Trophoblast cell (in vitro differentiated cells and primary cell): ENCODE measurements around the gene RIC8A.

ENCODE experiments used
- DNase-seq, 2 donors: peaks; one replicate each; pipeline ENCODE4 v3.0.0-alpha.2; 2016
- H2AFZ ChIP-seq: 2 replicates; pipeline ENCODE4 v1.6.1; 2013; ENCODE audit warnings: low read length, moderate library complexity, mild to moderate bottlenecking; ENCODE audit not compliant: insufficient read depth, poor library complexity
- H2AK5ac ChIP-seq: 2 replicates; pipeline ENCODE4 v1.6.1; 2013; ENCODE audit warnings: mild to moderate bottlenecking, low read length
- H2BK120ac ChIP-seq: 2 replicates; pipeline ENCODE4 v1.6.1; 2013; ENCODE audit warnings: low read length, mild to moderate bottlenecking, moderate library complexity; ENCODE audit not compliant: insufficient read depth, poor library complexity
- H2BK12ac ChIP-seq: 2 replicates; pipeline ENCODE4 v1.6.1; 2013; ENCODE audit warnings: mild to moderate bottlenecking, low read length, moderate library complexity
- H2BK5ac ChIP-seq: 2 replicates; pipeline ENCODE4 v1.6.1; 2013; ENCODE audit warnings: low read length, low read depth, moderate library complexity, mild to moderate bottlenecking; ENCODE audit not compliant: poor library complexity
- H3K14ac ChIP-seq: 2 replicates; pipeline ENCODE4 v1.6.1; 2013; ENCODE audit warnings: mild to moderate bottlenecking, low read length
- H3K18ac ChIP-seq: 2 replicates; pipeline ENCODE4 v1.6.1; 2013; ENCODE audit warnings: mild to moderate bottlenecking, low read length
- H3K23ac ChIP-seq: 2 replicates; pipeline ENCODE4 v1.6.1; 2013; ENCODE audit warnings: low read length
- H3K27ac ChIP-seq: 2 replicates; pipeline ENCODE4 v1.5.1; 2013; ENCODE audit warnings: low read depth, mild to moderate bottlenecking, inconsistent platforms, low read length, moderate library complexity
- H3K27me3 ChIP-seq: 2 replicates; pipeline ENCODE4 v1.6.1; 2013; ENCODE audit warnings: inconsistent platforms, mild to moderate bottlenecking, low read length, moderate library complexity; ENCODE audit not compliant: insufficient read depth
- H3K36me3 ChIP-seq, 2 experiments: 1 replicate in 1 of 2; 2 replicates in 1 of 2; pipeline ENCODE4 v1.6.1; 2013; ENCODE audit warnings: low read length in 2 of 2, mild to moderate bottlenecking in 2 of 2, moderate library complexity in 1 of 2; ENCODE audit not compliant: insufficient read depth in 2 of 2, control insufficient read depth in 1 of 2
- H3K4ac ChIP-seq: 2 replicates; pipeline ENCODE4 v1.6.1; 2013; ENCODE audit warnings: low read depth, mild to moderate bottlenecking, low read length, moderate library complexity
- H3K4me1 ChIP-seq, 2 experiments: 1 replicate in 1 of 2; 2 replicates in 1 of 2; pipeline ENCODE4 v1.6.1; 2013; ENCODE audit warnings: low read length in 2 of 2, mild to moderate bottlenecking in 2 of 2, moderate library complexity in 1 of 2; ENCODE audit not compliant: insufficient read depth in 2 of 2, control insufficient read depth in 1 of 2
- H3K4me2 ChIP-seq: 2 replicates; pipeline ENCODE4 v1.6.1; 2013; ENCODE audit warnings: inconsistent platforms, mild to moderate bottlenecking, low read length, moderate library complexity
- H3K4me3 ChIP-seq: 2 replicates; pipeline ENCODE4 v1.5.1; 2013; ENCODE audit warnings: mild to moderate bottlenecking, low read depth, low read length, inconsistent platforms
- H3K79me1 ChIP-seq: one replicate; pipeline ENCODE4 v1.6.1; 2013; ENCODE audit warnings: low read length
- H3K79me2 ChIP-seq: 2 replicates; pipeline ENCODE4 v1.6.1; 2013; ENCODE audit warnings: low read length, mild to moderate bottlenecking; ENCODE audit not compliant: control insufficient read depth, insufficient read depth, poor library complexity
- H3K9ac ChIP-seq: 2 replicates; pipeline ENCODE4 v1.6.1; 2013; ENCODE audit warnings: mild to moderate bottlenecking, low read length
- H3K9me3 ChIP-seq: 2 replicates; pipeline ENCODE4 v1.6.1; 2013; ENCODE audit warnings: low read depth, mild to moderate bottlenecking, control low read depth, inconsistent platforms, low read length; ENCODE audit not compliant: insufficient read depth
- H4K12ac ChIP-seq: 2 replicates; pipeline ENCODE4 v1.6.1; 2013; ENCODE audit warnings: low read depth, mild to moderate bottlenecking, low read length, moderate library complexity
- H4K8ac ChIP-seq: 2 replicates; pipeline ENCODE4 v1.6.1; 2013; ENCODE audit warnings: low read depth, mild to moderate bottlenecking, low read length, moderate library complexity
- H4K91ac ChIP-seq: one replicate; pipeline ENCODE4 v1.6.1; 2013; ENCODE audit warnings: low read depth, mild to moderate bottlenecking, low read length, moderate library complexity
- WGBS: extraction: QIAGEN DNeasy Blood & Tissue Kit; methylation state at CpG from one replicate; pipeline ENCODE4 v1.1.7; 2013; ENCODE audit warnings: missing lambda C conversion rate; ENCODE audit not compliant: insufficient read length, insufficient coverage; ENCODE audit errors: extremely low coverage; 5-methylcytosine and 5-hydroxymethylcytosine counted together

The RIC8A gene

DNA sequence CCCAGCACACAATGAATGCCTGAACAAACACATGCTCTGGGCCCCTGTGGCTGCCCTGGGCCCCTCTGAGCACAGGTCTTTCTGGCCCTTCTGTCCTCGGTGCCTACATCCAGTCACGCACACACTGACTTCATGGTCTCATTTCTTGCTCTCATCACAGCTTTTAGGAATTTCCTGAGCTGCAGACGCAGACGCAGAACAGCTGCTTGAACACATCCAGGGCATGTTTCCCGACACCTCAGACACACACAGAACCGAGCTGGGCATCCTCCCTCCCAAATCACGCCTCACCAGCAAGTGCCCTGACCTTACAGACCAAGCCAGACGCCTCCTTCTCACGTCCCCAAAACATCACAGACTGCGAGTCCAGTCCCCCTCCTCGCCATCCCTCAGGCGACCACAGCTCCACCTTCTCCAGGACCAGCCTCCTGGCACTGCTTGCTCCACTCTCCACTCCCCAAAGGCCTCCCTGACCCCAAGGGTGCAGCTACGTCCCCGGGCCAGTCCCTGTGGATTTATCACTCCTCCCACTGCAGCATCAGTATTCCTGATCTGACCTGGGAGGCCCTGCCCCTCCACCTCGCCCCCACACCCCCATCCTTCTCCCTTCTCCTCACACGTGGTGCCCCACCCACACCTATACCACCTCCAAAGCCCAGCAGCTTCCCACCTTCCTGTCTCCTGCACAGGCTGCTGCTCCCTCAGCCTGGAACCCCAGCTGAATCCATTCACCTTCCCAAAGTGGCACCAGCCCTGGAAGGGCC is 15.7 kb downstream of the RIC8A start:
- Histone ChIP-seq H3K27ac (no peak overlapping the region), H3K9me3 (no peaks in the 10 kb centered on the region), H2AK5ac (no peak overlapping the region), H3K4me1 (no peaks in the 10 kb centered on the region), H3K79me2 (no peaks in the 10 kb centered on the region), H2BK5ac (no peak overlapping the region), H4K91ac (no peak overlapping the region), H4K8ac (no peak overlapping the region), H3K4me2 (no peak overlapping the region), H2AFZ (no peak overlapping the region), H3K18ac (no peak overlapping the region), H3K27me3 (no peaks in the 10 kb centered on the region), H2BK120ac (no peak overlapping the region), H3K14ac (no peak overlapping the region), H3K4me3 (no peak overlapping the region), H3K36me3 (peaks cover 7 to 15% of the 10 kb centered on the region in 2 experiments), H4K12ac (no peak overlapping the region), H3K23ac (no peak overlapping the region), H3K79me1 (no peaks in the 10 kb centered on the region), H2BK12ac (no peak overlapping the region), H3K4ac (no peak overlapping the region), H3K9ac (no peak overlapping the region)
- no peak for DNase-seq
- WGBS: no CpG with 5 or more reads among the region's 16 CpGs

GRCh38 chr11:223884-224283 is 16.4 kb downstream of the RIC8A start:
- no CpG with 5 or more reads among the region's 9 CpGs for WGBS
- no peak overlapping the region for H4K8ac ChIP-seq
- no peak overlapping the region for H3K9ac ChIP-seq
- H3K18ac ChIP-seq: no peak overlapping the region
- no peak overlapping the region for H2AK5ac ChIP-seq
- no peak overlapping the region for H4K91ac ChIP-seq
- no peak overlapping the region for H2BK12ac ChIP-seq
- DNase-seq: no peak
- no peaks in the 10 kb centered on the region for H3K27me3 ChIP-seq
- no peak overlapping the region for H3K23ac ChIP-seq
- H3K4me3 ChIP-seq: no peak overlapping the region
- no peaks in the 10 kb centered on the region for H3K9me3 ChIP-seq
- no peak overlapping the region for H3K14ac ChIP-seq
- H3K4me1 ChIP-seq: no peaks in the 10 kb centered on the region
- H3K36me3 ChIP-seq: peaks cover 3 to 10% of the 10 kb centered on the region in 2 experiments
- H2AFZ ChIP-seq: no peak overlapping the region
- H3K4me2 ChIP-seq: no peak overlapping the region
- no peak overlapping the region for H2BK120ac ChIP-seq
- H2BK5ac ChIP-seq: no peak overlapping the region
- no peak overlapping the region for H3K27ac ChIP-seq
- H3K79me2 ChIP-seq: no peaks in the 10 kb centered on the region
- H3K79me1 ChIP-seq: no peaks in the 10 kb centered on the region
- H3K4ac ChIP-seq: no peak overlapping the region
- no peak overlapping the region for H4K12ac ChIP-seq

GRCh38 chr11:224424-224823 is 16.9 kb downstream of the RIC8A start:
- no peak overlapping the region for H2BK12ac ChIP-seq
- H3K14ac ChIP-seq: no peak overlapping the region
- no peak overlapping the region for H4K91ac ChIP-seq
- H3K27me3 ChIP-seq: no peaks in the 10 kb centered on the region
- H2AK5ac ChIP-seq: no peak overlapping the region
- H2AFZ ChIP-seq: no peak overlapping the region
- H3K23ac ChIP-seq: no peak overlapping the region
- H3K36me3 ChIP-seq: peaks cover 3 to 10% of the 10 kb centered on the region in 2 experiments
- H3K18ac ChIP-seq: no peak overlapping the region
- no peaks in the 10 kb centered on the region for H3K79me1 ChIP-seq
- H3K9me3 ChIP-seq: no peaks in the 10 kb centered on the region
- no peak overlapping the region for H4K12ac ChIP-seq
- H4K8ac ChIP-seq: no peak overlapping the region
- H3K4ac ChIP-seq: no peak overlapping the region
- H3K27ac ChIP-seq: no peak overlapping the region
- no peaks in the 10 kb centered on the region for H3K79me2 ChIP-seq
- H3K9ac ChIP-seq: no peak overlapping the region
- H3K4me1 ChIP-seq: no peaks in the 10 kb centered on the region
- no peak overlapping the region for H3K4me2 ChIP-seq
- H3K4me3 ChIP-seq: no peak overlapping the region
- WGBS: no CpG with 5 or more reads among the region's 7 CpGs
- DNase-seq: no peak
- no peak overlapping the region for H2BK5ac ChIP-seq
- no peak overlapping the region for H2BK120ac ChIP-seq

DNA sequence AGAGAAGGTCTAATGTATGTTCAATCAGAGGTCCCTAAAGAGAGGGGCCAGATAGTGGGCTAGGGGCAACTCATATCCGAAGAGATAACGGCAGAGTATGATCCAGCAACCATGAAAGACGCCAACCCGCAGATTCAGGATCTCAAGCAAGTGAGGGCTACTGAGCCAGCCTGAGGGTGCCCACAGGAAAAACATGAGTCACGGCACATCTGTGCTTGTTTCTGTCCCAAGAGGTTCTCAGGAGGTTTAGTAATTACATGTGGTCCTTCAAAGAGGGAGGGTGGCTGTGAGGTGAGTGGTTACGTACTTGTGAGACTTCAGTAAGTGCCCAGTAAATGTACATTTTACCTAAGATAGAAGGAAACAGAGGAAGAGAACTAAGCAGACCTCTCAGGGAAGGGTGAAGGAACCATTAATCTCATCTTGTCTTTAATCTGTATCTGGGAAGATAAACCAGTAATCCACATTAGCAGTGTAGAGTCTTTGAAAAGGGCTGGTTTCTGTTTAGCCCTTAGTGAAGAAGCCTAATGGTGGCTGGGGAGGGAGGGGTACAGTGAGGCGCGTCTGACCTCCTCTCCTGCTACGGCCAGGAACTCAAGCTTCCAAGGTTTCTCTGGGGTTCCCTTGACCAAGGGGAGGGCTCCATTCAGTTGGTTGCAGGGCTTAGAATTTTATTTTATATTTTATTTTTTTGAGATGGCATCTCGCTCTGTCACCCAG is 18.4 kb downstream of the RIC8A start:
- Histone ChIP-seq H2BK120ac (no peak overlapping the region), H4K8ac (no peak overlapping the region), H3K9me3 (no peaks in the 10 kb centered on the region), H3K4me2 (no peak overlapping the region), H3K23ac (no peak overlapping the region), H2BK12ac (no peak overlapping the region), H3K9ac (no peak overlapping the region), H3K79me2 (no peaks in the 10 kb centered on the region), H4K12ac (no peak overlapping the region), H2AK5ac (no peak overlapping the region), H3K4me1 (no peaks in the 10 kb centered on the region), H3K18ac (no peak overlapping the region), H4K91ac (no peak overlapping the region), H3K36me3 (peaks cover 5 to 10% of the 10 kb centered on the region in 2 experiments), H2BK5ac (no peak overlapping the region), H3K4ac (no peak overlapping the region), H3K4me3 (no peak overlapping the region), H3K27me3 (no peaks in the 10 kb centered on the region), H3K79me1 (no peaks in the 10 kb centered on the region), H3K14ac (no peak overlapping the region), H3K27ac (no peak overlapping the region), H2AFZ (no peak overlapping the region)
- no CpG with 5 or more reads among the region's 10 CpGs for WGBS
- DNase-seq: peak; percentile 93 to 94
